Common myeloid progenitor, CD34-positive (primary cell): ENCODE data around the gene NFE2L1.

Source experiments
- CTCF ChIA-PET: fragments of 350-600 bp; sonication (Branson Sonifier 250); formaldehyde crosslinking; loops from one replicate; lab custom pipeline; 2021; ENCODE audit warnings: antibody characterized with exemption; lab: Charles Lee
- POLR2A ChIA-PET: fragments of 350-600 bp; sonication (Branson Sonifier 250); formaldehyde crosslinking; loops from one replicate; lab custom pipeline; 2021; ENCODE audit warnings: antibody characterized with exemption; lab: Charles Lee
- DNase-seq, 3 donors: peaks; one replicate each; pipeline versions ENCODE4 v3.0.0 to v3.0.0-alpha.2; 2013
- H3K27ac ChIP-seq, 2 experiments: 1 replicate in 1 of 2; 2 replicates in 1 of 2; pipeline ENCODE4 v1.7.0; 2013; ENCODE audit warnings: inconsistent platforms in 2 of 2, low read length in 2 of 2, mild to moderate bottlenecking in 2 of 2, low read depth in 1 of 2, moderate library complexity in 1 of 2; ENCODE audit not compliant: severe bottlenecking in 2 of 2, insufficient read depth in 1 of 2, poor library complexity in 1 of 2
- H3K27me3 ChIP-seq, 5 experiments: replicated peaks in 2 of 5; 1 replicate in 3 of 5; 2 replicates in 2 of 5; pipeline versions ENCODE4 v1.6.1 to v1.7.0; 2013; ENCODE audit warnings: low read length in 4 of 5, mild to moderate bottlenecking in 2 of 5, moderate library complexity in 2 of 5, inconsistent platforms in 1 of 5; ENCODE audit not compliant: insufficient read depth in 5 of 5, control insufficient read depth in 4 of 5
- H3K36me3 ChIP-seq, 4 experiments: 1 replicate in 2 of 4; 2 replicates in 2 of 4; pipeline versions ENCODE4 v1.6.1 to v1.7.0; 2013; ENCODE audit warnings: low read length in 3 of 4, control low read depth in 1 of 4, mild to moderate bottlenecking in 1 of 4; ENCODE audit not compliant: control insufficient read depth in 4 of 4, insufficient read depth in 4 of 4
- H3K4me1 ChIP-seq, 4 experiments: 1 replicate in 3 of 4; 2 replicates in 1 of 4; pipeline versions ENCODE4 v1.6.1 to v1.7.1; 2013; ENCODE audit warnings: low read length in 3 of 4, mild to moderate bottlenecking in 3 of 4, control low read depth in 1 of 4, inconsistent platforms in 1 of 4, moderate library complexity in 1 of 4; ENCODE audit not compliant: control insufficient read depth in 4 of 4, insufficient read depth in 4 of 4; ENCODE audit errors: control extremely low read depth in 1 of 4
- H3K4me3 ChIP-seq, 7 experiments: 1 replicate in 4 of 7; 2 replicates in 3 of 7; pipeline versions ENCODE4 v1.5.1 to v1.7.0; 2013; ENCODE audit warnings: mild to moderate bottlenecking in 7 of 7, low read length in 6 of 7, moderate library complexity in 6 of 7, inconsistent platforms in 2 of 7, low read depth in 2 of 7, control low read depth in 1 of 7; ENCODE audit not compliant: insufficient read depth in 4 of 7, control insufficient read depth in 1 of 7; ENCODE audit errors: extremely low read depth in 1 of 7
- H3K9me3 ChIP-seq, 5 experiments: 1 replicate in 4 of 5; 2 replicates in 1 of 5; pipeline versions ENCODE4 v1.6.1 to v1.7.1; 2013; ENCODE audit warnings: low read length in 4 of 5, mild to moderate bottlenecking in 2 of 5, inconsistent platforms in 1 of 5, low read depth in 1 of 5, moderate library complexity in 1 of 5; ENCODE audit not compliant: control insufficient read depth in 4 of 5, insufficient read depth in 2 of 5; ENCODE audit errors: control extremely low read depth in 1 of 5
- WGBS: methylation state at CpG from one replicate; pipeline ENCODE4 v1.1.5; 2013; ENCODE audit not compliant: insufficient coverage; 5-methylcytosine and 5-hydroxymethylcytosine counted together

Gene NFE2L1

DNA sequence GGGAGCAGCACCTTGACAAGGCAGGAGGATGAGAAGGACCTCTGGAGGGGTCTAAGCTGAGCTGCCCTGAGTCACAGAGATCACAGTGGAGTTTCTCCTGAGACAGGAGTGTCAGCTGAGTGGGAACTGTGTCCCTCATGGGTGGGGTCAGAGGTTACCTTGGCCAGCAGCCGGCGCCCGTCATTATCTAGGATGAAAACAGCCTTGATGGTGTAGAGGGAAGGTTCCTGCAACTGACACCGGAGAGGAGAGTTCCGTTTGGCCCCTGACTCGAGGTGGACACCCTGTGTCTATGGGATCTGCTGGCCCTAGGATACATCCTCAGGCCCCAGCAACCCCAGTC lies 11.5 kb upstream of the NFE2L1 start:
- H3K4me1 ChIP-seq: peaks cover 0 to 13% (median 11%) of the 10 kb centered on the region in 4 experiments
- DNase-seq: no peak
- H3K4me3 ChIP-seq: peak overlapping the region in 5 of 7 experiments; percentile 51 to 84 (median 70)
- H3K36me3 ChIP-seq: no peaks in the 10 kb centered on the region
- ChIA-PET CTCF (interaction anchor here (1.1 to 4.7 kb wide), 12 partner anchors 7 to 61 kb away, joined by 3 to 40 read pairs (median 7); partner anchors contain the start of gene NFE2L1), POLR2A (interaction anchor here (0.7 kb wide), 1 partner anchor 9 kb away, joined by 3 read pairs; no protein-coding TSS in a partner anchor)
- no peaks in the 10 kb centered on the region for H3K9me3 ChIP-seq
- H3K27ac ChIP-seq: no peak overlapping the region
- 42% methylated on average over 2 of the region's 6 CpGs for WGBS
- H3K27me3 ChIP-seq: peaks cover 4 to 45% (median 13%) of the 10 kb centered on the region in 5 experiments

DNA sequence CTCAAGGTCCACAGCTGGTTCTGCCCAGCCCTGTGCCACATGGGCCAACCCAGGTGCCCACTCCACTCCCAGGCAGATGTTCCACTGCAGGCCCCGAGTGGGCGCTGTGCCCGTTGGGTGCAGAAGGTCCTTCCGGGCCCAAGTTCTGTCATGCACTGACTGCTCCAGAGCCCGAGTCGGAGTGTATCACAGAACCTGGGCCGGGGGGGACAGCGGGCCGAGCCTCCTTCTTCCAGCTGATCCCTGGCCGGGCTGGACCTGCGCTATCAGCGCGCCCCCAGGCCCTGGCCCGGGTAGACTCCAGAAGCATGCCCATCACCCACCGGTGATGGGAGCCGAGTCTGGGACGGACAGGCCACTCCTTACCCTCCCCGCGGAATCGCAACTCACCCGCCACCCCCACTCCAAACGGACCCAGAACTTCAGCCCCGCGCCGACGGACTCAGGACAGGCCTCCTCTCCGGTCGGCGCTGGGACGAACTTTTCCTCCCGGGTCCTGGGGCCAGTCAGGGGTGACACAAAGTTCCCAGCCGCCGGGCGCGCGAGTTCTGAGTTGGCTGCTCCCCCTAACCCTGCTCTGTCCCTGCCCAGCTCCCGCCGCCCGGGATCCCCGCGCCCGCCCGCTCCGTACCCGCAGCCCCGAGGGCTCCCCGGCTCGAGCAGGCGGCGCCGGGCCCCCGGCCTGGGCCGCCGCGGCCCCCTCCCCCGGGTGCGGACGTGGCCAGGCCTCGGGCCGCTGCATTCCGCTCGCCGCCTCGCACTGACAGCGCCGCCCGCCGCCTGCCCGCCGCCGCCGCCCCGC lies 10.9 kb upstream of the NFE2L1 start, which contains the start of gene COPZ2:
Gene COPZ2, minus strand, starts transcription at position 762 of the 802 bp plus-strand sequence. Its CDS starts 20 bp downstream, at position 742.
- WGBS: 0% methylated on average over 70 of the region's 73 CpGs
- peak; percentile 51 to 75 (median 74) for DNase-seq
- ChIA-PET POLR2A (interaction anchor here (0.7 kb wide), 1 partner anchor 8 kb away, joined by 3 read pairs; no protein-coding TSS in a partner anchor), CTCF (interaction anchor here (0.6 to 4.7 kb wide), 11 partner anchors 10 to 61 kb away, joined by 3 to 40 read pairs (median 6); partner anchors contain the start of gene NFE2L1)
- Histone ChIP-seq H3K4me3 (peak within 1 kb of the TSS; percentile 29 to 84 (median 60)), H3K9me3 (no peaks in the 10 kb centered on the region), H3K36me3 (no peaks in the 10 kb centered on the region), H3K4me1 (peaks cover 0 to 13% (median 11%) of the 10 kb centered on the region in 4 experiments), H3K27ac (no peak within 1 kb of the TSS), H3K27me3 (peaks cover 4 to 41% (median 12%) of the 10 kb centered on the region in 5 experiments)

GRCh38 chr17:48037838-48038323 lies 10.3 kb upstream of the NFE2L1 start:
- POLR2A ChIA-PET: no interaction called here
- H3K27ac ChIP-seq: no peak overlapping the region

DNA sequence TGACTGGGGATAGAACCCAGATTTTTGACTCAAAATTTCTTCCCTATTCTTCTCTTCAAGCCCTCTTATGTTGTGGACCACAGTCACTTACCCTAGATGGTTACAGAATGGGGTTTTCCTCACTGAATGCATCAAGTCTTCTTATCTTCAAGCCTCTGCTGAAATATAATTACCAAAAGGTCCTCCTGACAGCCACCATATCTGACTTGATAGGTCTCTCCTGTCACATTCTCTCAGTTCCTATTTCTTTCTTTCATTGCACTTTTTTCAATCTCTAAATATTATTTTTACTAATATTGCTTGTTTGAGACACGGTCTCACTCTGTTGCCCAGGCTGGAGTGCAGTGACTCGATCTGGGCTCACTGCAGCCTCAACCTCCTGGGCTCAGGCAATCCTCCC lies 9.5 kb upstream of the NFE2L1 start:
- CTCF ChIA-PET: interaction anchor here (0.8 to 4.7 kb wide), 3 partner anchors 10 to 12 kb away, joined by 3 to 40 read pairs (median 3); no protein-coding TSS in a partner anchor
- Histone ChIP-seq H3K27me3 (peaks cover 4 to 41% (median 7%) of the 10 kb centered on the region in 5 experiments), H3K9me3 (no peaks in the 10 kb centered on the region), H3K27ac (no peak overlapping the region), H3K4me3 (no peak overlapping the region), H3K36me3 (no peaks in the 10 kb centered on the region), H3K4me1 (peaks cover 0 to 13% (median 11%) of the 10 kb centered on the region in 4 experiments)
- 100% methylated on average over 1 of the region's 2 CpGs for WGBS
- POLR2A ChIA-PET: no interaction called here
- DNase-seq: no peak

More at GRCh38 chr17:48037838-48038323, 10.3 kb upstream of the NFE2L1 start:
- CTCF ChIA-PET: interaction anchor here (0.8 to 4.7 kb wide), 3 partner anchors 9 to 29 kb away, joined by 3 to 40 read pairs (median 3); no protein-coding TSS in a partner anchor
- 19% methylated on average over 9 of the region's 19 CpGs for WGBS
- Histone ChIP-seq H3K4me3 (peak overlapping the region in 1 of 7 experiments; percentile 52), H3K27me3 (peaks cover 4 to 41% (median 10%) of the 10 kb centered on the region in 5 experiments), H3K4me1 (peaks cover 0 to 13% (median 11%) of the 10 kb centered on the region in 4 experiments), H3K9me3 (no peaks in the 10 kb centered on the region), H3K36me3 (no peaks in the 10 kb centered on the region)
- no peak for DNase-seq

DNA sequence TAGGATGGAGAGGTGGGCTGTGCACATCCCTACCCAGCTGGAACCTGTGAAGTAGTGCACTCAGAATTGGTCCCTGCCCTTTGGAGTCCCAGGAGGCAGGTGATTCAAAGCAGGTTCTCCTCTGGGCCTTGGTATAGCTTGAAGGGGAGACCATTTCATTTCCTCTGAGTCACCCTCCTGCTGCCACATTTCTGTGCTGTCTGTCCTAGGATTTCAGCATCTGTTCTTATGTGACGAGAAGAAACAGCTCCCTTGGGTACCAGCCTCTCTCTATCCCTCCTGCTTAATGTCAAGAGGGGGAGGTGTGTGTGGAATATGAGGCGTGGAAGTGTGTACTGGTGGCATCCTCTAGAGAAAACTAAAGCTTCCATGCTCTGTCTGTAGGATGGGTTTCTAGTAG lies 5.0 kb upstream of the NFE2L1 start:
- peaks cover 0 to 6% (median 0%) of the 10 kb centered on the region in 4 experiments for H3K36me3 ChIP-seq
- no peak overlapping the region for H3K27ac ChIP-seq
- peaks cover 7 to 18% (median 10%) of the 10 kb centered on the region in 4 experiments for H3K4me1 ChIP-seq
- CTCF ChIA-PET: interaction anchor here (0.8 to 3.8 kb wide), 12 partner anchors 8 to 570 kb away, joined by 3 to 19 read pairs (median 6); no protein-coding TSS in a partner anchor
- no peaks in the 10 kb centered on the region for H3K9me3 ChIP-seq
- DNase-seq: no peak
- WGBS: 86% methylated on average over 1 of the region's 2 CpGs
- POLR2A ChIA-PET: no interaction called here
- peaks cover 0 to 13% (median 3%) of the 10 kb centered on the region in 5 experiments for H3K27me3 ChIP-seq
- no peak overlapping the region for H3K4me3 ChIP-seq

- H3K27ac ChIP-seq: no peak overlapping the region
- H3K9me3 ChIP-seq: no peaks in the 10 kb centered on the region
- 100% methylated on average over 3 of the region's 4 CpGs for WGBS
- DNase-seq: no peak
- H3K4me3 ChIP-seq: no peak overlapping the region
- peaks cover 0 to 2% (median 0%) of the 10 kb centered on the region in 5 experiments for H3K27me3 ChIP-seq
- peaks cover 7 to 28% (median 20%) of the 10 kb centered on the region in 4 experiments for H3K4me1 ChIP-seq
- CTCF ChIA-PET: interaction anchor here (1.1 to 2.7 kb wide), 7 partner anchors 10 to 36 kb away, joined by 3 to 13 read pairs (median 6); no protein-coding TSS in a partner anchor
- POLR2A ChIA-PET: no interaction called here
- peaks cover 0 to 6% (median 0%) of the 10 kb centered on the region in 4 experiments for H3K36me3 ChIP-seq
Measured at GRCh38 chr17:48044851-48045250, 3.3 kb upstream of the NFE2L1 start.
